GM23248 (cell line): ENCODE results near the gene APC2.

Source experiments
- EZH2 ChIP-seq: fragments of 200-600 bp; sonication (generic); IDR thresholded peaks from 2 replicates; pipeline ENCODE4 v1.6.1; 2018; ENCODE audit warnings: antibody characterized with exemption, mild to moderate bottlenecking; ENCODE audit not compliant: insufficient read depth, poor library complexity, severe bottlenecking
- EZH2phosphoT487 ChIP-seq: fragments of 200-600 bp; sonication (generic); IDR thresholded peaks from 2 replicates; pipeline ENCODE4 v1.6.1; 2018; ENCODE audit warnings: antibody characterized with exemption, moderate library complexity, mild to moderate bottlenecking, low read depth; ENCODE audit not compliant: insufficient read depth

GRCh38 chr19:1469255-1470054 is 19.5 kb downstream of the APC2 start:
- no peak for TF ChIP-seq EZH2
- no peak for TF ChIP-seq EZH2phosphoT487
